NCI-H2227 (cell line): ENCODE measurements around the gene VASH1.

ENCODE experiments used
- DNase-seq: peaks from one replicate; lab custom pipeline; 2025; ENCODE audit not compliant: unreplicated experiment; lab: John Stamatoyannopoulos, UW

Gene VASH1

GRCh38 chr14:76827696-76828296 is 66.5 kb downstream of the VASH1 start:
- DNase-seq, result no peak

- no peak for DNase-seq
Observed at GRCh38 chr14:76828339-76829012, 67.2 kb downstream of the VASH1 start.

- no peak for DNase-seq
Observed at GRCh38 chr14:76829013-76829365, 67.7 kb downstream of the VASH1 start.

GRCh38 chr14:76829650-76830421 is 68.6 kb downstream of the VASH1 start:
- DNase-seq, result peak; percentile 9

- no peak for DNase-seq
Observed at GRCh38 chr14:76830556-76830955, 69.3 kb downstream of the VASH1 start.

- no peak for DNase-seq
Observed at GRCh38 chr14:76832503-76832988, 71.3 kb downstream of the VASH1 start.
